ENCODE measurements around the gene PIGS. TPM values are rescaled to one million over a fixed set of nuclear protein-coding genes. Genes with fewer than 3 reads are reported as not detected.

PIGS gene
- total RNA-seq, 2 experiments from 2014 or later = 73.8 to 76.4 TPM

DNA sequence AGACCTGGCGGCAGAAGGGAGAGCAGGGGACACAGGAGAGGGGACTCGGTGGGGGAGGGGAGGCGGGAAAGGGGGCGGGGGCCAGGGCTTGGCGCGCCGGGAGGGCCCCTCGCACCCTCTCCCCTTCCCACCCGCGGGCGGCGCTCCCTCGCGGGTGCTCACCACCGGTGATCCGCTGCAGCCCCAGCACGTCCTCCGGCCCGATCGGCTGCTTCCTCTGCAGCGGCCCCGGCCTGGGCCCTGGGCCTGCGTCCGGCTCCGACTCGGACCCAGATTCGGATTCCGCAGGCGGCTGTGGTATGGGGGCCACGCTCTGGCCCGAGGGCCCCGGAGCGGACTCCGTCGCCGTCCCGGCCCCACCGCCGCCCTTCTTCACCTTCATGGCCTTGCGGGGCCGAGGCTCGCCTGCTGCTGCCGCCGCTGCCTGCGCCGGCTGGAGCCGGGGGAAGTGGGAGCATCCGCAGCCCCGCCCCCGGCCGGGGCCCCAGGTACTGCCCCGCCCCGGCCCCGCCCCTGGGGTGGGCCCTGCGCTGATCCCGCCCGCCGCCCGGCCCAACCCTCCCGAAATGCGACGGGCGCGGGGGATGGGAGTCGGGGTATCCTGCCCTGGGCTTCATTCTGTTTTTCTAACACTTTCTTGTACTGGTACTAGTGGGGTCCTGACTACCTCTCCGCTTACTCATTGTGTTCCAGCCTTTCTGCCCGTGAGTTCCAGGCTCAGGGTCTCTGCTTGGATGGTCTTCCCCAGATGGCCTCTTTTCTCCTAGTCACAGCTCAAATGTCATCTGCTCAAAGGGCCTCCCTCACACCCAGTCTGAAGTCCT, 18.9 kb downstream of the PIGS start, which contains the start of gene UNC119:
Gene UNC119 (minus strand): TSS at position 449 of the 824 bp plus-strand sequence. CDS start 67 bp downstream, at position 382.
- CTCF ChIA-PET = interaction anchor here (0.6 to 0.9 kb wide), 3 partner anchors 11 to 844 kb away, joined by 3 to 4 read pairs (median 3); no protein-coding TSS in a partner anchor

DNA sequence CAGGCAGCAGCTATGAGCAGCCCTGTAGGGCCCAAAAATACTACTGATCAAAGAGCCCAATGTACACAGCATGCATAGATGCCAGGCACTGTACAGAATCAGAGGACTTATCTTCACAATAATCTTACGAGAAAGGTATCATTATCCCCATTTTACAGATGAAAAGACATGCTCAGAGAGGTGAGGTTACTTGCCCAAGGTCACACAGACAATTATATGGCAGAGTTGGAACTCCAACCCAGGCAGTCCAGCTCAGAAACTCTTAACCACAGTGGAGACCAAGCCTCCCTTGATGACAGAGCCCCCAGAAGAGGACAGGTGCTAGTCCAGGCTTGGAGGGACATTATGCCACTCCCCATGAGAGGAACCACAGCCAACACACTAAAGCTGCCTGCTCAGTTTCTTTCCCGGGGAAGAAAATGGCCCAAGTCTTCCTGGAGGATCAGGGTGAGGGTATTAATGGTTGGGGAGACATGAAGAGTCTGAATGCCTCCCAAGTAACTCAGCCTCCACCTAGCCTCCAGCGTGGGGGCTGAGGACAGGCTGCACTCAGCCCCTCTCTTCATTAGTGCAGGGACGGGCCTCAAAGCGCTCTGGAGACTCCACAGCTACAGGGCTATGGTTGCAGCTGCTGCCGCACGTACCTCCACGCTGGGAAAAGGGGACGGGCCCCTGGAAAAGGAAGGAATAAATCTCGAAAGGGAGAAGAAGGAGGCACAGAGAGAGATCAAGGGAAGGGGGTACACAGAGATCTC, 19.7 kb downstream of the PIGS start:
- H3K27ac ChIP-seq (ENCODE audit: low read depth in 1 of 2, low read length in 2 of 2) = peak overlapping the region; percentile 48 to 76
- H3K27ac Mint-ChIP-seq = peak overlapping the region; percentile 93
- H3K9me3 Mint-ChIP-seq = no peaks in the 10 kb centered on the region
- peaks cover 55% of the 10 kb centered on the region for H3K4me1 Mint-ChIP-seq (ENCODE audit: low read depth)
- TF ChIP-seq, protein P1, sequence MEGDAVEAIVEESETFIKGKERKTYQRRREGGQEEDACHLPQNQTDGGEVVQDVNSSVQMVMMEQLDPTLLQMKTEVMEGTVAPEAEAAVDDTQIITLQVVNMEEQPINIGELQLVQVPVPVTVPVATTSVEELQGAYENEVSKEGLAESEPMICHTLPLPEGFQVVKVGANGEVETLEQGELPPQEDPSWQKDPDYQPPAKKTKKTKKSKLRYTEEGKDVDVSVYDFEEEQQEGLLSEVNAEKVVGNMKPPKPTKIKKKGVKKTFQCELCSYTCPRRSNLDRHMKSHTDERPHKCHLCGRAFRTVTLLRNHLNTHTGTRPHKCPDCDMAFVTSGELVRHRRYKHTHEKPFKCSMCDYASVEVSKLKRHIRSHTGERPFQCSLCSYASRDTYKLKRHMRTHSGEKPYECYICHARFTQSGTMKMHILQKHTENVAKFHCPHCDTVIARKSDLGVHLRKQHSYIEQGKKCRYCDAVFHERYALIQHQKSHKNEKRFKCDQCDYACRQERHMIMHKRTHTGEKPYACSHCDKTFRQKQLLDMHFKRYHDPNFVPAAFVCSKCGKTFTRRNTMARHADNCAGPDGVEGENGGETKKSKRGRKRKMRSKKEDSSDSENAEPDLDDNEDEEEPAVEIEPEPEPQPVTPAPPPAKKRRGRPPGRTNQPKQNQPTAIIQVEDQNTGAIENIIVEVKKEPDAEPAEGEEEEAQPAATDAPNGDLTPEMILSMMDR (IDR thresholded peaks at IDR 0.05) = no peak
- no peaks in the 10 kb centered on the region for H3K27me3 ChIP-seq (ENCODE audit: control insufficient read depth in 1 of 2, insufficient read depth in 2 of 2, low read length in 2 of 2)
- H3K4me3 ChIP-seq (ENCODE audit: low read length) = peak overlapping the region; percentile 54
- no peaks in the 10 kb centered on the region for H3K9me3 ChIP-seq (ENCODE audit: control insufficient read depth in 1 of 2, insufficient read depth in 1 of 2, low read length in 2 of 2)
- H3K36me3 Mint-ChIP-seq (ENCODE audit: low read depth) = peaks cover 52% of the 10 kb centered on the region
- peaks cover 59% of the 10 kb centered on the region for H3K4me1 ChIP-seq (ENCODE audit: insufficient read depth, low read length)
- intact Hi-C loops (cut with DNase I, micrococcal nuclease) = loop anchor here (1.0 to 2.0 kb wide), 3 partner anchors 20 to 25 kb away; partner anchors contain the start of genes ALDOC (in 2 of the 2) and PIGS (in 1 of the 2)
- DNase-seq (peak in 2 of 14 experiments; percentile 22 to 38), ATAC-seq (ENCODE audit: poor library complexity) (no peak)
- POLR2A ChIA-PET = interaction anchor here (1.3 to 7.4 kb wide), 4 partner anchors 20 to 93 kb away, joined by 4 to 63 read pairs (median 8); partner anchors contain the start of genes ALDOC, BLTP2 and PIGS
- H3K36me3 ChIP-seq (ENCODE audit: insufficient read depth, low read length) = peaks cover 44% of the 10 kb centered on the region
- no peaks in the 10 kb centered on the region for H3K27me3 Mint-ChIP-seq
- CTCF ChIA-PET = interaction anchor here (0.9 kb wide), 1 partner anchor 11 kb away, joined by 4 read pairs; no protein-coding TSS in a partner anchor
- H3K4me3 Mint-ChIP-seq = peak overlapping the region; percentile 94

More for the DNA sequence above, 18.9 kb downstream of the PIGS start, which contains the start of gene UNC119:
- peak; percentile 68 for ATAC-seq (ENCODE audit: poor library complexity)
- intact Hi-C loops (cut with DNase I, micrococcal nuclease) = loop anchor here (1.0 to 2.0 kb wide), 3 partner anchors 19 to 24 kb away; partner anchors contain the start of genes ALDOC (in 2 of the 2) and PIGS (in 1 of the 2)
- no peaks in the 10 kb centered on the region for H3K27me3 Mint-ChIP-seq
- H3K4me3 ChIP-seq (ENCODE audit: low read length) = peak within 1 kb of the TSS; percentile 54
- POLR2A ChIA-PET = interaction anchor here (1.3 to 7.4 kb wide), 3 partner anchors 19 to 92 kb away, joined by 4 to 63 read pairs (median 5); partner anchors contain the start of genes ALDOC, BLTP2 and PIGS
- no peaks in the 10 kb centered on the region for H3K9me3 ChIP-seq (ENCODE audit: control insufficient read depth in 1 of 2, insufficient read depth in 1 of 2, low read length in 2 of 2)
- H3K4me1 Mint-ChIP-seq (ENCODE audit: low read depth) = peaks cover 53% of the 10 kb centered on the region
- H3K27ac Mint-ChIP-seq = peak within 1 kb of the TSS; percentile 93
- no peaks in the 10 kb centered on the region for H3K27me3 ChIP-seq (ENCODE audit: control insufficient read depth in 1 of 2, insufficient read depth in 2 of 2, low read length in 2 of 2)
- H3K4me1 ChIP-seq (ENCODE audit: insufficient read depth, low read length) = peaks cover 55% of the 10 kb centered on the region
- peaks cover 44% of the 10 kb centered on the region for H3K36me3 ChIP-seq (ENCODE audit: insufficient read depth, low read length)
- peak within 1 kb of the TSS; percentile 94 for H3K4me3 Mint-ChIP-seq
- TF ChIP-seq, protein P1 (IDR thresholded peaks at IDR 0.05) = no peak
- peaks cover 60% of the 10 kb centered on the region for H3K36me3 Mint-ChIP-seq (ENCODE audit: low read depth)
- peak; percentile 62 to 91 (median 77) for DNase-seq
- no peaks in the 10 kb centered on the region for H3K9me3 Mint-ChIP-seq
- peak within 1 kb of the TSS; percentile 48 to 76 for H3K27ac ChIP-seq (ENCODE audit: low read depth in 1 of 2, low read length in 2 of 2)

DNA sequence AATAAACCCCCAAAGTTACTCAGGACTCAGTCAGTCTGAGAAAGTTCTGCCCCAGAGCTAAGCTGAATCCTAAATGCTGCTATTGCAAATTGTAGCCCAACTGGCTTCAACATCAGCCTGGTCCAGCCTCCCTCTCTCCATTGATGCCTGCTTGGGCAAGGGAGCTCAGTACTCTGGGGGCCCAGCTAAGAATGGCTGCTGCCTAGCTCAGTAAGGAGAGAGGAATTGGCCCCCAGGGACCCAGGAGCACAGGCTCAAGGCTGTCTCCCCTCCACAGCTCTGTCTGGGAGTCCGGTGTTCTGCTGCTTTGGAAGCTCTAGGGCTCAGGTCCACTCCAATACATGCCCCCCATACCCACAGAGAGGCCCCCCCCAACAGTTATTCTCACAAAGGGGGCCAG, 20.5 kb downstream of the PIGS start:
- no peak for ATAC-seq (ENCODE audit: poor library complexity)
- H3K4me1 ChIP-seq (ENCODE audit: insufficient read depth, low read length) = peaks cover 59% of the 10 kb centered on the region
- ChIA-PET CTCF (no interaction called here), POLR2A (interaction anchor here (0.8 to 7.4 kb wide), 5 partner anchors 21 to 161 kb away, joined by 3 to 63 read pairs (median 5); partner anchors contain the start of genes ALDOC, BLTP2, PIGS and PROCA1)
- H3K4me1 Mint-ChIP-seq (ENCODE audit: low read depth) = peaks cover 55% of the 10 kb centered on the region
- H3K4me3 ChIP-seq (ENCODE audit: low read length) = no peak overlapping the region
- peaks cover 44% of the 10 kb centered on the region for H3K36me3 ChIP-seq (ENCODE audit: insufficient read depth, low read length)
- H3K9me3 Mint-ChIP-seq = no peaks in the 10 kb centered on the region
- no peaks in the 10 kb centered on the region for H3K9me3 ChIP-seq (ENCODE audit: control insufficient read depth in 1 of 2, insufficient read depth in 1 of 2, low read length in 2 of 2)
- H3K36me3 Mint-ChIP-seq (ENCODE audit: low read depth) = peaks cover 44% of the 10 kb centered on the region
- intact Hi-C loops (cut with DNase I, micrococcal nuclease) = loop anchor here in 1 of 2 experiments (1.0 kb wide), 1 partner anchor 48 kb away; the partner anchor contains the start of gene SPAG5
- TF ChIP-seq, protein P1 (IDR thresholded peaks at IDR 0.05) = no peak
- DNase-seq = peak in 1 of 14 experiments; percentile 19
- no peaks in the 10 kb centered on the region for H3K27me3 ChIP-seq (ENCODE audit: control insufficient read depth in 1 of 2, insufficient read depth in 2 of 2, low read length in 2 of 2)
- H3K27ac Mint-ChIP-seq = peak overlapping the region; percentile 93
- peak overlapping the region; percentile 76 to 94 for H3K27ac ChIP-seq (ENCODE audit: low read depth in 1 of 2, low read length in 2 of 2)
- H3K4me3 Mint-ChIP-seq = peak overlapping the region; percentile 94
- H3K27me3 Mint-ChIP-seq = no peaks in the 10 kb centered on the region
